BJ (cell line): ENCODE measurements around the gene PCDHGB6. TPM values are rescaled to one million over a fixed set of nuclear protein-coding genes. Genes with fewer than 3 reads are reported as not detected.
"Not testable (repeated sequence)": the region's sequence is repeated elsewhere in the genome, so short reads cannot be mapped to it uniquely, and the experiment has no call there.

Experiments used
- CTCF ChIA-PET: fragments of 350-600 bp; formaldehyde crosslinking; extraction: SDS; loops from one replicate; lab custom pipeline; 2021; ENCODE audit warnings: antibody characterized with exemption, inconsistent platforms; lab: Yijun Ruan, JAX
- POLR2A ChIA-PET: fragments of 300-600 bp; sonication (Branson Sonifier 250); formaldehyde crosslinking; extraction: SDS; loops from one replicate; lab custom pipeline; 2021; ENCODE audit warnings: antibody characterized with exemption; lab: Charles Lee
- DNase-seq: peaks from one replicate; pipeline ENCODE4 v3.0.0-alpha.2; 2011; ENCODE audit warnings: low read depth
- H3K27me3 ChIP-seq: 2 replicates; pipeline ENCODE4 v1.6.0; 2011; ENCODE audit warnings: low read length; ENCODE audit not compliant: control insufficient read depth, insufficient read depth
- H3K36me3 ChIP-seq: 2 replicates; pipeline ENCODE4 v1.5.1; 2011; ENCODE audit warnings: low read length; ENCODE audit not compliant: control insufficient read depth, insufficient read depth
- H3K4me3 ChIP-seq: 2 replicates; pipeline ENCODE4 v1.5.1; 2011; ENCODE audit warnings: low read depth, mild to moderate bottlenecking, control low read depth, low read length
- polyA minus RNA-seq: library from RNA; depleted of rRNA, polyadenylated mRNA; stranded (reverse); fragments of >200 nt; gene quantifications from 2 replicates; pipeline ENCODE4 v1.2.3, GENCODE V29; 2011; rRNA and poly(A)+ RNA removed
- polyA plus RNA-seq: library from polyadenylated mRNA; depleted of rRNA; stranded (reverse); fragments of >200 nt; gene quantifications from 2 replicates; pipeline ENCODE4 v1.2.3, GENCODE V29; 2011; rRNA removed
- TF ChIP-seq, protein P1 (sequence below): IDR thresholded peaks from 2 replicates; pipeline ENCODE4 v1.5.1; 2011; ENCODE audit warnings: low read depth, mild to moderate bottlenecking, control low read depth, inconsistent platforms, low read length, moderate library complexity; ENCODE audit not compliant: insufficient read depth

The PCDHGB6 gene
- polyA plus RNA-seq (1.5 and 1.7 TPM in 2 replicates), polyA minus RNA-seq (4.8 and 5.8 TPM in 2 replicates)

GRCh38 chr5:141407790-141408505 lies at the start of gene PCDHGB6:
PCDHGB6 (plus strand) TSS chr5:141408021; CDS start chr5:141408203, 182 bp downstream.
- CTCF ChIA-PET: interaction anchor here (0.6 to 2.1 kb wide), 13 partner anchors 9 to 161 kb away, joined by 3 to 11 read pairs (median 4); partner anchors contain the start of genes PCDHGA11, PCDHGA2, PCDHGA6 and PCDHGB3
- peak within 1 kb of the TSS; percentile 26 for H3K4me3 ChIP-seq
- DNase-seq, POLR2A ChIA-PET, H3K27me3 ChIP-seq, H3K36me3 ChIP-seq: not testable (repeated sequence)
- TF ChIP-seq, protein P1, sequence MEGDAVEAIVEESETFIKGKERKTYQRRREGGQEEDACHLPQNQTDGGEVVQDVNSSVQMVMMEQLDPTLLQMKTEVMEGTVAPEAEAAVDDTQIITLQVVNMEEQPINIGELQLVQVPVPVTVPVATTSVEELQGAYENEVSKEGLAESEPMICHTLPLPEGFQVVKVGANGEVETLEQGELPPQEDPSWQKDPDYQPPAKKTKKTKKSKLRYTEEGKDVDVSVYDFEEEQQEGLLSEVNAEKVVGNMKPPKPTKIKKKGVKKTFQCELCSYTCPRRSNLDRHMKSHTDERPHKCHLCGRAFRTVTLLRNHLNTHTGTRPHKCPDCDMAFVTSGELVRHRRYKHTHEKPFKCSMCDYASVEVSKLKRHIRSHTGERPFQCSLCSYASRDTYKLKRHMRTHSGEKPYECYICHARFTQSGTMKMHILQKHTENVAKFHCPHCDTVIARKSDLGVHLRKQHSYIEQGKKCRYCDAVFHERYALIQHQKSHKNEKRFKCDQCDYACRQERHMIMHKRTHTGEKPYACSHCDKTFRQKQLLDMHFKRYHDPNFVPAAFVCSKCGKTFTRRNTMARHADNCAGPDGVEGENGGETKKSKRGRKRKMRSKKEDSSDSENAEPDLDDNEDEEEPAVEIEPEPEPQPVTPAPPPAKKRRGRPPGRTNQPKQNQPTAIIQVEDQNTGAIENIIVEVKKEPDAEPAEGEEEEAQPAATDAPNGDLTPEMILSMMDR: peak; percentile 61

- Histone ChIP-seq H3K36me3 (no peaks in the 10 kb centered on the region), H3K4me3 (peak within 1 kb of the TSS; percentile 36), H3K27me3 (0 out of 2 replicates have a peak, but pooled peaks cover 2% of the 10 kb centered on the region)
- POLR2A ChIA-PET: no interaction called here
- DNase-seq: no peak
- TF ChIP-seq, protein P1: peak; percentile 51
- CTCF ChIA-PET: interaction anchor here (0.6 to 2.8 kb wide), 7 partner anchors 17 to 207 kb away, joined by 3 to 9 read pairs (median 4); partner anchors contain the start of gene PCDHGA2
Measured at GRCh38 chr5:141359790-141360426, 47.9 kb upstream of the PCDHGB6 start, which contains the start of gene PCDHGB2. PCDHGB2 (plus strand) TSS chr5:141359994; CDS start chr5:141360136, 142 bp downstream.

- TF ChIP-seq, protein P1: no peak
- no peak for DNase-seq
- peaks cover 2% of the 10 kb centered on the region; the same call in 1 of the 2 replicates for H3K27me3 ChIP-seq
- POLR2A ChIA-PET: no interaction called here
- H3K4me3 ChIP-seq: no peak overlapping the region
- CTCF ChIA-PET: interaction anchor here (0.6 to 1.1 kb wide), 3 partner anchors 68 to 203 kb away, joined by 3 to 5 read pairs (median 4); no protein-coding TSS in a partner anchor
- H3K36me3 ChIP-seq: no peaks in the 10 kb centered on the region
Measured at GRCh38 chr5:141360685-141361084, 47.1 kb upstream of the PCDHGB6 start.

DNA sequence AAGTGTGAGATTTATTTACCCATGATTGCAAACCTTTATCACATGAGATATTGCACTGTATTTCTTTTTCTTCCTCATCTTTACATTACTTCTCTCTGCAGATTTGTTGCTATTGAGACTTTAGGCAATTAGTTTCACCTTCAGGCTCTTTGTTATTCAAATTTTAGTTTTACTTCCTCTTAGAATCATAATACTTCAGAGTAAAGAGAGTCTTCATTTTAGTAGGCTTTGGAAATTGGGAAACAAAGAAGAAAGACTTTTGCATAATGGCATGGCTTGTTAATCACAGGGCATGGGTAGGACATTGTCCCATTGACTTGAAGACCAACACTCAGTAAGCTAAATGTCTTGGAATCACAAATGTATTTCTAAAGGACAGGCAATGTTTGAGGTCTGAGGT lies 45.1 kb upstream of the PCDHGB6 start:
- TF ChIP-seq, protein P1: no peak
- H3K36me3 ChIP-seq: no peaks in the 10 kb centered on the region
- no peak for DNase-seq
- POLR2A ChIA-PET: no interaction called here
- H3K4me3 ChIP-seq: no peak overlapping the region
- peaks cover 2% of the 10 kb centered on the region; the same call in 1 of the 2 replicates for H3K27me3 ChIP-seq
- CTCF ChIA-PET: interaction anchor here (1.0 to 2.4 kb wide), 2 partner anchors 9 to 201 kb away, joined by 3 to 17 read pairs; no protein-coding TSS in a partner anchor
